SK-N-SH (cell line): ENCODE results near the gene MBNL1. TPM values are rescaled to one million over a fixed set of nuclear protein-coding genes. Genes with fewer than 3 reads are reported as not detected.

Experiments
- CTCF ChIA-PET: fragments of 300-600, 350-600 bp; formaldehyde crosslinking; extraction: SDS; loops from one replicate; lab custom pipeline; 2021; lab: Yijun Ruan, JAX
- POLR2A ChIA-PET: fragments of 350-600 bp; sonication (Branson Sonifier 250); formaldehyde crosslinking; extraction: SDS; loops from one replicate; lab custom pipeline; 2020; ENCODE audit warnings: antibody characterized with exemption, inconsistent platforms; lab: Yijun Ruan, JAX
- DNase-seq: peaks from one replicate; pipeline ENCODE4 v3.0.0; 2012
- H2AFZ ChIP-seq: fragments of 200-600 bp; sonication (generic); 2 replicates; pipeline ENCODE4 v1.8.1; 2016; ENCODE audit warnings: antibody characterized with exemption, mild to moderate bottlenecking, low read depth
- H3F3A ChIP-seq: fragments of 200-600 bp; sonication (generic); replicated peaks from 2 replicates; pipeline ENCODE3; 2016; ENCODE audit warnings: antibody characterized with exemption, mild to moderate bottlenecking; ENCODE audit not compliant: insufficient read depth
- H3K27ac ChIP-seq, 2 experiments: fragments of 200-500 bp in 1 of 2; fragments of 200-600 bp in 1 of 2; sonication (Bioruptor generic) in 1 of 2; sonication (generic), shearing (Covaris generic) in 1 of 2; 2 replicates each; pipeline versions ENCODE4 v1.5.1 to v1.6.1; 2014 to 2016; ENCODE audit warnings: low read depth in 2 of 2, inconsistent platforms in 1 of 2, low read length in 1 of 2, mild to moderate bottlenecking in 1 of 2, mixed read lengths in 1 of 2
- H3K27me3 ChIP-seq: fragments of 200-600 bp; sonication (generic), shearing (Covaris generic); 2 replicates; pipeline ENCODE4 v1.6.1; 2016; ENCODE audit warnings: mixed run types; ENCODE audit not compliant: insufficient read depth
- H3K36me3 ChIP-seq, 2 experiments: fragments of 200-500 bp in 1 of 2; fragments of 200-600 bp in 1 of 2; sonication (Bioruptor generic) in 1 of 2; sonication (generic) in 1 of 2; replicated peaks in 1 of 2; 2 replicates each; pipeline versions ENCODE3 to v1.5.1; 2014 to 2016; ENCODE audit warnings: low read length in 1 of 2, mild to moderate bottlenecking in 1 of 2; ENCODE audit not compliant: insufficient read depth in 2 of 2, control insufficient read depth in 1 of 2
- H3K4me1 ChIP-seq, 2 experiments: fragments of 200-500 bp in 1 of 2; fragments of 200-600 bp in 1 of 2; sonication (Bioruptor generic) in 1 of 2; sonication (generic), shearing (Covaris generic) in 1 of 2; 2 replicates each; pipeline versions ENCODE4 v1.5.1 to v1.6.1; 2014 to 2016; ENCODE audit warnings: low read depth in 1 of 2, low read length in 1 of 2, mixed run types in 1 of 2; ENCODE audit not compliant: insufficient read depth in 2 of 2, control insufficient read depth in 1 of 2
- H3K4me2 ChIP-seq: fragments of 200-600 bp; sonication (generic), shearing (Covaris generic); 2 replicates; pipeline ENCODE4 v1.6.1; 2017; ENCODE audit warnings: mixed run types
- H3K4me3 ChIP-seq, 2 experiments: fragments of 200-500 bp in 1 of 2; fragments of 200-600 bp in 1 of 2; sonication (Bioruptor generic) in 1 of 2; sonication (generic), shearing (Covaris generic) in 1 of 2; 2 replicates each; pipeline versions ENCODE4 v1.5.1 to v1.8.1; 2014 to 2016; ENCODE audit warnings: low read depth in 2 of 2, inconsistent platforms in 1 of 2, low read length in 1 of 2, mild to moderate bottlenecking in 1 of 2, mixed read lengths in 1 of 2, moderate library complexity in 1 of 2
- H3K79me2 ChIP-seq: fragments of 200-600 bp; sonication (generic); 2 replicates; pipeline ENCODE4 v1.8.1; 2017; ENCODE audit warnings: mild to moderate bottlenecking; ENCODE audit not compliant: insufficient read depth
- H3K9ac ChIP-seq: fragments of 200-600 bp; sonication (generic); 2 replicates; pipeline ENCODE4 v1.6.1; 2017; ENCODE audit warnings: mixed run types
- H3K9me2 ChIP-seq: fragments of 200-600 bp; sonication (generic); 2 replicates; pipeline ENCODE4 v1.6.1; 2017; ENCODE audit warnings: mixed run types
- H3K9me3 ChIP-seq: fragments of 200-600 bp; sonication (generic); 2 replicates; pipeline ENCODE4 v1.6.1; 2017; ENCODE audit warnings: mixed run types, mild to moderate bottlenecking, moderate library complexity
- H4K20me1 ChIP-seq: fragments of 200-600 bp; sonication (generic); 2 replicates; pipeline ENCODE4 v1.6.1; 2017; ENCODE audit warnings: mild to moderate bottlenecking, mixed run types; ENCODE audit not compliant: insufficient read depth
- CHD2 ChIP-seq: fragments of 150-350 bp; IDR thresholded peaks from 2 replicates; pipeline ENCODE4 v1.6.1; 2018; ENCODE audit warnings: low read length; ENCODE audit not compliant: partially characterized antibody
- FOXJ3 ChIP-seq: sonication (generic); formaldehyde crosslinking; IDR thresholded peaks from 2 replicates; pipeline ENCODE4 v1.5.1; 2020; ENCODE audit warnings: mild to moderate bottlenecking, missing genetic modification reagents
- FOXM1 ChIP-seq: IDR thresholded peaks from 2 replicates; pipeline ENCODE4 v1.4.0; 2012; ENCODE audit warnings: low read depth, mild to moderate bottlenecking
- GABPA ChIP-seq: IDR thresholded peaks from 2 replicates; pipeline ENCODE4 v1.4.0; 2012; ENCODE audit warnings: low read depth, mild to moderate bottlenecking
- IRF3 ChIP-seq: fragments of 150-350 bp; IDR thresholded peaks from 2 replicates; pipeline ENCODE4 v1.6.1; 2016; ENCODE audit warnings: mild to moderate bottlenecking, low read depth, low read length
- NRF1 ChIP-seq: IDR thresholded peaks from 2 replicates; pipeline ENCODE4 v1.6.1; 2012; ENCODE audit warnings: low read depth, mild to moderate bottlenecking, low read length
- REST ChIP-seq: IDR thresholded peaks from 2 replicates; pipeline ENCODE4 v1.6.1; 2012; ENCODE audit warnings: mild to moderate bottlenecking, low read depth, low read length, moderate library complexity
- RFX5 ChIP-seq: IDR thresholded peaks from 2 replicates; pipeline ENCODE4 v1.6.1; 2012; ENCODE audit warnings: mild to moderate bottlenecking, improper control_type of control experiment, low read length
- RXRA ChIP-seq: IDR thresholded peaks from 2 replicates; pipeline ENCODE4 v1.4.0; 2012; ENCODE audit warnings: low read depth, mild to moderate bottlenecking, borderline replicate concordance
- SIN3A ChIP-seq: IDR thresholded peaks from 2 replicates; pipeline ENCODE4 v1.6.1; 2012; ENCODE audit warnings: low read depth, mild to moderate bottlenecking, low read length, moderate library complexity, borderline replicate concordance
- USF1 ChIP-seq: IDR thresholded peaks from 2 replicates; pipeline ENCODE4 v1.4.0; 2012; ENCODE audit warnings: low read depth, borderline replicate concordance
- WGBS: methylation state at CpG from one replicate; pipeline ENCODE4 v1.1.6; 2017; ENCODE audit warnings: low lambda C conversion rate; 5-methylcytosine and 5-hydroxymethylcytosine counted together
- polyA plus RNA-seq, 3 experiments: library from polyadenylated mRNA; depleted of rRNA; stranded (reverse); fragments of >200 nt; gene quantifications; 2 replicates each; pipeline ENCODE4 v1.2.3, GENCODE V29; 2012
- TF ChIP-seq, protein P1 (sequence below): IDR thresholded peaks from 2 replicates; pipeline ENCODE4 v1.4.0; 2012; ENCODE audit warnings: low read depth, borderline replicate concordance
- TF ChIP-seq, protein P2 (sequence below): IDR thresholded peaks from 2 replicates; pipeline ENCODE4; 2012

Gene MBNL1
- polyA plus RNA-seq, 1 of the 3 experiments (the other 2 are of a cell fraction): 44.3 TPM

DNA sequence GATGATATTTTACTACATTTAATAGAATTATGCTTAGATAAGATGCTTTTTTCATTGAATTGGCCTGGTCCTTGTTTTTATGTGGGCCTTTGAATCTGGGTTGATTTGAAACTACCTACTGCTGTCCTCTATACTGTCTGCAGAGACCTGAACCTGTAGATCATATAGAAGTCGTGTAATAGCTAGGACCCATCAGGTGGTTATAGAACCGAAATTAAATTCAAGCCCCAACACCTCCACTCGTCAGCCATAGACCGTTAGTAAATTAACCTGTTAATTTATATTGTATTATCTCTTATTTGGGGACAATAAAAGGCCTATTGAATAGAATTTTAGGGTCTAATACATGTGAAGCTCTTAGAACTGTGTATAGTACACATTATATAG is 108.4 kb downstream of the MBNL1 start:
- H3K4me3 ChIP-seq: no peak overlapping the region; a peak in 1 of 4 replicates
- no peak overlapping the region for H2AFZ ChIP-seq
- H3K36me3 ChIP-seq: peaks cover 4 to 16% of the 10 kb centered on the region in 2 experiments
- H3K27me3 ChIP-seq: no peaks in the 10 kb centered on the region
- no peaks in the 10 kb centered on the region for H3K9me2 ChIP-seq
- H3K9ac ChIP-seq: no peak overlapping the region
- H3K27ac ChIP-seq: peak overlapping the region; percentile 58 to 90; a peak in 3 of 4 replicates
- H3K4me1 ChIP-seq: peaks cover 0 to 62% of the 10 kb centered on the region in 2 experiments; a peak in 3 of 4 replicates
- ChIA-PET POLR2A (no interaction called here), CTCF (no interaction called here)
- DNase-seq: no peak
- H4K20me1 ChIP-seq: peaks cover 30% of the 10 kb centered on the region
- TF ChIP-seq REST (no peak), FOXM1 (no peak), RXRA (no peak), SIN3A (no peak), NRF1 (no peak), GABPA (no peak), RFX5 (no peak), CHD2 (no peak), USF1 (no peak), IRF3 (no peak), FOXJ3 (CRISPR knock-in tag) (no peak)
- TF ChIP-seq, protein P1, sequence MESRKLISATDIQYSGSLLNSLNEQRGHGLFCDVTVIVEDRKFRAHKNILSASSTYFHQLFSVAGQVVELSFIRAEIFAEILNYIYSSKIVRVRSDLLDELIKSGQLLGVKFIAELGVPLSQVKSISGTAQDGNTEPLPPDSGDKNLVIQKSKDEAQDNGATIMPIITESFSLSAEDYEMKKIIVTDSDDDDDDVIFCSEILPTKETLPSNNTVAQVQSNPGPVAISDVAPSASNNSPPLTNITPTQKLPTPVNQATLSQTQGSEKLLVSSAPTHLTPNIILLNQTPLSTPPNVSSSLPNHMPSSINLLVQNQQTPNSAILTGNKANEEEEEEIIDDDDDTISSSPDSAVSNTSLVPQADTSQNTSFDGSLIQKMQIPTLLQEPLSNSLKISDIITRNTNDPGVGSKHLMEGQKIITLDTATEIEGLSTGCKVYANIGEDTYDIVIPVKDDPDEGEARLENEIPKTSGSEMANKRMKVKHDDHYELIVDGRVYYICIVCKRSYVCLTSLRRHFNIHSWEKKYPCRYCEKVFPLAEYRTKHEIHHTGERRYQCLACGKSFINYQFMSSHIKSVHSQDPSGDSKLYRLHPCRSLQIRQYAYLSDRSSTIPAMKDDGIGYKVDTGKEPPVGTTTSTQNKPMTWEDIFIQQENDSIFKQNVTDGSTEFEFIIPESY: no peak
- TF ChIP-seq, protein P2, sequence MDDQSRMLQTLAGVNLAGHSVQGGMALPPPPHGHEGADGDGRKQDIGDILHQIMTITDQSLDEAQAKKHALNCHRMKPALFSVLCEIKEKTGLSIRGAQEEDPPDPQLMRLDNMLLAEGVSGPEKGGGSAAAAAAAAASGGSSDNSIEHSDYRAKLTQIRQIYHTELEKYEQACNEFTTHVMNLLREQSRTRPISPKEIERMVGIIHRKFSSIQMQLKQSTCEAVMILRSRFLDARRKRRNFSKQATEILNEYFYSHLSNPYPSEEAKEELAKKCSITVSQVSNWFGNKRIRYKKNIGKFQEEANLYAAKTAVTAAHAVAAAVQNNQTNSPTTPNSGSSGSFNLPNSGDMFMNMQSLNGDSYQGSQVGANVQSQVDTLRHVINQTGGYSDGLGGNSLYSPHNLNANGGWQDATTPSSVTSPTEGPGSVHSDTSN: no peak
- peaks cover 100% of the 10 kb centered on the region for H3K79me2 ChIP-seq
- H3K9me3 ChIP-seq: no peaks in the 10 kb centered on the region
- peaks cover 34% of the 10 kb centered on the region for H3F3A ChIP-seq
- H3K4me2 ChIP-seq: peak overlapping the region; percentile 78
- WGBS: 96% methylated on average over 4 of the region's 4 CpGs
